Pancreas (tissue), 10 donors: ENCODE data around the gene ENTPD6. TPM values are rescaled to one million over a fixed set of nuclear protein-coding genes. Genes with fewer than 3 reads are reported as not detected.

Experiments used
- ATAC-seq, 4 donors: fragments of 200-7000 bp; cut with Tn5 transposase; one replicate each; pipeline versions ENCODE4 v1.8.0 to v1.9.1; 2020; ENCODE audit warnings: mild to moderate bottlenecking in 4 of 4, moderate library complexity in 4 of 4
- DNase-seq, 6 donors: peaks; one replicate each; pipeline ENCODE4 v3.0.0-alpha.2; 2020
- FAIRE-seq: peaks from 2 replicates; lab custom pipeline; 2012; peaks lifted over from hg19 to GRCh38; lab: Jason Lieb, UNC
- H3K27ac ChIP-seq, 4 donors: fragments of 200-600 bp; sonication (generic); 1 replicate in 3 of 4; 2 replicates in 1 of 4; pipeline versions ENCODE4 v1.5.0 to v1.8.0; 2020
- H3K27me3 ChIP-seq, 4 donors: fragments of 200-600 bp; one replicate each; pipeline ENCODE4 v1.8.0; 2021
- H3K36me3 ChIP-seq, 3 donors: fragments of 200-600 bp; sonication (generic) in 1 of 3; one replicate each; pipeline versions ENCODE4 v1.5.0 to v1.8.0; 2020 to 2021
- H3K4me1 ChIP-seq, 3 donors: fragments of 200-600 bp; one replicate each; pipeline ENCODE4 v1.8.0; 2021
- H3K4me3 ChIP-seq, 4 donors: fragments of 200-600 bp; sonication (generic) in 2 of 4; one replicate each; pipeline versions ENCODE4 v1.5.0 to v1.8.0; 2020 to 2021
- H3K9me3 ChIP-seq, 4 donors: fragments of 200-600 bp; one replicate each; pipeline ENCODE4 v1.8.0; 2021
- CTCF ChIP-seq, 4 donors: fragments of 200-600 bp; sonication (generic) in 3 of 4; IDR thresholded peaks; one replicate each; pipeline versions ENCODE4 v1.5.0 to v1.8.0; 2021; ENCODE audit warnings: antibody characterized with exemption in 4 of 4
- WGBS, 2 donors: extraction: QIAGEN DNeasy Blood & Tissue Kit; methylation state at CpG; one replicate each; pipeline ENCODE4 v1.1.7; 2013; 5-methylcytosine and 5-hydroxymethylcytosine counted together
- intact Hi-C, 3 donors: fragments of 100-400 bp; cut with DNase I; formaldehyde crosslinking; loops; one replicate each; pipeline versions ENCODE4 v1.11.1 to v1.14.2; 2022
- polyA plus RNA-seq, 2 donors: library from polyadenylated mRNA; stranded (reverse); fragments of 200-250 nt; gene quantifications; one replicate each; pipeline ENCODE4 v1.2.3, GENCODE V29; 2013
- total RNA-seq, 6 donors: library from RNA; stranded (reverse); fragmentation: NEBNext Ultra II Directional in 4 of 6; extraction: Animal tissue kit (Norgen Biotek cat#: 25700) in 4 of 6; gene quantifications; one replicate each; pipeline versions ENCODE4 v1.2.1 to v1.2.4, GENCODE V29; 2021 to 2023
- donor health status: healthy with polysubstance abuse.
- donor health status: DM: no; HTN: no; CAD: no; lungs with moderate emphysema.
- donor health status: DM: no; HTN: no; CAD: no.
- donor health status: control.
- donor health status: control.
- donor health status: Bipolar disorder and iron deficiency.
- donor health status: DM: yes; HTN: yes; CAD: no.
- donor health status: DM: no; HTN: no; CAD: no.
- donor health status: DM: no; HTN: no; CAD: no.
- donor health status: DM: yes; HTN: yes; CAD: no.

Gene ENTPD6
- total and polyA plus RNA-seq, 8 donors, result 31.4 to 99.3 (median 44.7) TPM

- ATAC-seq (no peak), FAIRE-seq (no peak), DNase-seq (no peak)
- 81 to 82% methylated on average over 6 of the region's 6 CpGs for WGBS, 2 donors
- TF ChIP-seq CTCF (IDR thresholded peaks at IDR 0.05), result no peak
- intact Hi-C loops, result no loop called here
- H3K36me3 ChIP-seq, result no peaks in the 10 kb centered on the region
- H3K4me1 ChIP-seq, result peaks cover 0 to 14% (median 9%) of the 10 kb centered on the region in 3 donors
- no peaks in the 10 kb centered on the region for H3K27me3 ChIP-seq
- no peak overlapping the region for H3K4me3 ChIP-seq
- no peak overlapping the region for H3K27ac ChIP-seq
- H3K9me3 ChIP-seq, result no peaks in the 10 kb centered on the region
These were observed 57.3 kb downstream of the ENTPD6 start for GRCh38 chr20:25252686-25253421.

- H3K36me3 ChIP-seq, result no peaks in the 10 kb centered on the region
- DNase-seq (no peak), ATAC-seq (no peak), FAIRE-seq (no peak)
- H3K4me1 ChIP-seq, result peaks cover 0 to 14% (median 9%) of the 10 kb centered on the region in 3 donors
- no peak for TF ChIP-seq CTCF (IDR thresholded peaks at IDR 0.05)
- no peak overlapping the region for H3K27ac ChIP-seq
- H3K4me3 ChIP-seq, result no peak overlapping the region
- no peaks in the 10 kb centered on the region for H3K27me3 ChIP-seq
- intact Hi-C loops, result no loop called here
- no peaks in the 10 kb centered on the region for H3K9me3 ChIP-seq
- WGBS, 2 donors, result 91 to 92% methylated on average over 11 of the region's 11 CpGs
These were observed 58.2 kb downstream of the ENTPD6 start for GRCh38 chr20:25253606-25254275.

GRCh38 chr20:25254571-25254970 is 59.1 kb downstream of the ENTPD6 start:
- WGBS, 2 donors, result 52 to 56% methylated on average over 5 of the region's 5 CpGs
- FAIRE-seq (no peak), DNase-seq (no peak), ATAC-seq (no peak)
- Histone ChIP-seq H3K27me3 (no peaks in the 10 kb centered on the region), H3K9me3 (no peaks in the 10 kb centered on the region), H3K27ac (peak overlapping the region in 1 of 4 donors; percentile 41), H3K4me3 (no peak overlapping the region), H3K36me3 (no peaks in the 10 kb centered on the region), H3K4me1 (peaks cover 0 to 12% (median 6%) of the 10 kb centered on the region in 3 donors)
- intact Hi-C loops, result no loop called here
- no peak for TF ChIP-seq CTCF (IDR thresholded peaks at IDR 0.05)

GRCh38 chr20:25254986-25255680 is 59.6 kb downstream of the ENTPD6 start:
- intact Hi-C loops, result no loop called here
- Histone ChIP-seq H3K27ac (peak overlapping the region in 2 of 4 donors; percentile 37 to 41), H3K9me3 (no peaks in the 10 kb centered on the region), H3K27me3 (no peaks in the 10 kb centered on the region), H3K36me3 (no peaks in the 10 kb centered on the region), H3K4me1 (peaks cover 0 to 7% (median 4%) of the 10 kb centered on the region in 3 donors), H3K4me3 (no peak overlapping the region)
- TF ChIP-seq CTCF (IDR thresholded peaks at IDR 0.05), result no peak
- FAIRE-seq (no peak), ATAC-seq (peak; percentile 72 to 88 (median 86)), DNase-seq (peak in 1 of 6 donors; percentile 46)
- 71 to 76% methylated on average over 12 of the region's 12 CpGs for WGBS, 2 donors
